ENCODE results near the gene RLF.

RLF gene

DNA sequence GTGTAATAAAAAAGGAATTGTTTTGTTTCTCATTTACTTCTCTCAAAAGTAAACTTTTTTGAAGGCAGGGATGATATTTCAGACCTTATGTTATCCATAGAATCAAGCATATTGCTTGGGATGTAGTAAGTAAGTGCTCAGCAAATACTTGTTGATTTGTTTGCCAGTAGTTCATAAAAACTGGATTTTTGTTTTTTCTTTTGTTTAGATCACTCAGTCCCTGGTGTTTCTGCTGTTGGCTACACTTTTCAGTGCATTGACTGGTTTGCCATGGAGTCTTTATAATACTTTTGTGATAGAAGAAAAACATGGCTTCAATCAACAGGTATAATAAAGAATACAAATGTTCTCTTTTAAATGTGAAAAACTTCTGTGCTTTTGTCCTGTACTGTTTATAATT is 107.0 kb downstream of the RLF start:
- TF ChIP-seq POLR2A (IDR thresholded peaks at IDR 0.05; ENCODE audit: low read depth, low read length) (no peak), POU2F2 (IDR thresholded peaks at IDR 0.05; ENCODE audit: low read depth, low read length) (no peak), TAF1 (IDR thresholded peaks at IDR 0.05; ENCODE audit: low read depth, low read length) (no peak), POLR2AphosphoS5 (IDR thresholded peaks at IDR 0.05; ENCODE audit: low read depth, low read length) (no peak), SPI1 (IDR thresholded peaks at IDR 0.05; ENCODE audit: low read depth, low read length) (no peak)
- DNase-seq (ENCODE audit: insufficient read length, low spot score) (no peak), FAIRE-seq (no peak)

DNA sequence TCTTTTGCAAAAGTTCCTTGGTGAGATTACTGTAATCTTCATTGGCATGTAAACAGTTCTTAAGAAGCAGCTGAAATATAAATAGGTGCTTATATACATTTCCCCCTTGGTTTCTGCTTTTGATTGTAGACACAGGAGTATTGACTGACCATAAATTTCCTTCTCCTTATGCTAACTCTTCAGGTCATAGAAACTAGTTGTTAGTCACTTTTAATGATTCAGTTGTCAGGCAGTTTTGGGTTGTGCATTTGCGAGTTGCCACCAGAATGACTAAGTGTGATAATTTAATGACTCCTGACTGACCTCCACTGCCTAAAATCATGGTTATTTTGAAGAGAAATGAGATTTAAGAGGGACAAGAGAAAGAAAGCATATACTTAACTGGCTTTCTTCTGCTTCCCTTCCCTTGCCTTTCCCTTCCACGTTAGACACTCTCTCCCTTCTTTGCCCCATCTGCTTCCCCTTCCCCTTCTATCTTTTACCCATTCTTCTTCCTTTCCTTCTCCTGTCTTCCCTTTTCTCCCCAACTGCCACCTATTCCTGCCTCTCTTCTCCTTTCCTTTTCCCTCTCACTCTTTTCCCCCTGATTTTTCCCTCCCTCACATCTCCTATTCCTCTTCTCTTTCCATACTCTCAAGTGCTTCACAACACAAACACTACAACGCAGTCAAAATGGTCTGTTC is 109.1 kb downstream of the RLF start:
- DNase-seq (ENCODE audit: insufficient read length, low spot score), result no peak
- peak; percentile 43 for FAIRE-seq
- TF ChIP-seq PAX5 (IDR thresholded peaks at IDR 0.05; ENCODE audit: insufficient read depth, low read length, severe bottlenecking) (no peak), TAF1 (IDR thresholded peaks at IDR 0.05; ENCODE audit: low read depth, low read length) (no peak), POLR2AphosphoS5 (IDR thresholded peaks at IDR 0.05; ENCODE audit: low read depth, low read length) (no peak), POU2F2 (IDR thresholded peaks at IDR 0.05; ENCODE audit: low read depth, low read length) (no peak)

DNA sequence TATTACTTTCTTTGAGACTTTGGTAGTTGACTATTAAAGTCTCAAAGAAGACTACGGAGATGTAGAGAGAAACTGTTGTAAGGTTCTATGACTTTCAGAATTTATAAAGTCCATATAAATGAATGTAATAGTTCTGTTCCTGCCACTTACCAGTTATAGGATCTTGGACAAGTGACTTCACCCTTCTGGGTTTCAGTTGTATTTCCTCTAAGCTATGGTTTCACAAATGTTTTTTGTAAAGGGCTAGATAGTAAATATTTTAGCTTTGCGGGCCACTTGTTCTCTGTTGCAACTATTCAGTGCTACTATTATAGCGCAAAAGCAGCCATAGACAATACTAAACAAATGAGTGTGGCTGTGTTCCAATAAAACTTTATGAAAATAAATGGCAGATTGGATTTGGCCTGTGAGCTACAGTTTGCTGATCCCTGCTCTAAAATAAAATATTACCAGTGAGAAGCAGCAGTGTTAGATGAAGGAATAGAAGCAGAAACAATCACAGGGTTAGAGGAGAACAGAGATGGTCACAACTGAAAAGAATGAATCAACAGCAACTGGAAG is 111.5 kb downstream of the RLF start:
- TF ChIP-seq SPI1 (IDR thresholded peaks at IDR 0.05; ENCODE audit: low read depth, low read length) (no peak), POLR2AphosphoS5 (IDR thresholded peaks at IDR 0.05; ENCODE audit: low read depth, low read length) (no peak), POLR2A (IDR thresholded peaks at IDR 0.05; ENCODE audit: low read depth, low read length) (no peak), PAX5 (IDR thresholded peaks at IDR 0.05; ENCODE audit: insufficient read depth, low read length, severe bottlenecking) (no peak), TAF1 (IDR thresholded peaks at IDR 0.05; ENCODE audit: low read depth, low read length) (no peak), POU2F2 (IDR thresholded peaks at IDR 0.05; ENCODE audit: low read depth, low read length) (no peak)
- DNase-seq (ENCODE audit: insufficient read length, low spot score) (no peak), FAIRE-seq (no peak)

DNA sequence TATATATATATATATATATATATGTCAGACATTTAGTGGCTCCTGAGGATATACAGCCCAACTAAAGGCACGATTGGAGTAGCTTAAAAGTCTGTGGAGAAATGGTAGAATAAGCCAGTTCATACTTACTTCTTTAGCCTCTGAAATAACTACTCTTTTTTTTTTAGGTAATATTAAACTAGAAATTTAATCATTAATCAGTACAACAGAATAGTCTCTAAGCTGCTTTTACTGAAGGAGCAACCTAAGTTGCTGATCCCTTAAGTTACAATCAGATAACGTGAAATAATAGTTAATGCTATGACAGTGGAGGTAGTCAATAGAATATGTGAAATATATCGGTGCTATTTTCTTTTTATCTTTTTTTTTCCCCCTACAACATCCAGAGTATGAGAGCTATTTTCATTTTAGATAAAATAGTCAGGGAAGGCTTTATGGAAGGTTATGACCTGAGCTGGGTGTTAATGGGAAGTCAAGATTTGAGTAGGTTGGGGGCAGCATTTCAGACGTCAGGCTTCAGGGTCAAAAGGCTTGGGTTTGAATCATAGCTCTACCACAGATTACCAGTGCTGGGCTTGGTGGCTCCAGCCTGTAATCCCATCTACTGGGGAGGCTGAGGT is 112.5 kb downstream of the RLF start:
- DNase-seq (ENCODE audit: insufficient read length, low spot score) (no peak), FAIRE-seq (no peak)
- TF ChIP-seq TAF1 (IDR thresholded peaks at IDR 0.05; ENCODE audit: low read depth, low read length), result no peak
- no peak for TF ChIP-seq POLR2A (IDR thresholded peaks at IDR 0.05; ENCODE audit: low read depth, low read length)
- no peak for TF ChIP-seq SPI1 (IDR thresholded peaks at IDR 0.05; ENCODE audit: low read depth, low read length)
- no peak for TF ChIP-seq POLR2AphosphoS5 (IDR thresholded peaks at IDR 0.05; ENCODE audit: low read depth, low read length)
- no peak for TF ChIP-seq PAX5 (IDR thresholded peaks at IDR 0.05; ENCODE audit: insufficient read depth, low read length, severe bottlenecking)
- TF ChIP-seq POU2F2 (IDR thresholded peaks at IDR 0.05; ENCODE audit: low read depth, low read length), result no peak

DNA sequence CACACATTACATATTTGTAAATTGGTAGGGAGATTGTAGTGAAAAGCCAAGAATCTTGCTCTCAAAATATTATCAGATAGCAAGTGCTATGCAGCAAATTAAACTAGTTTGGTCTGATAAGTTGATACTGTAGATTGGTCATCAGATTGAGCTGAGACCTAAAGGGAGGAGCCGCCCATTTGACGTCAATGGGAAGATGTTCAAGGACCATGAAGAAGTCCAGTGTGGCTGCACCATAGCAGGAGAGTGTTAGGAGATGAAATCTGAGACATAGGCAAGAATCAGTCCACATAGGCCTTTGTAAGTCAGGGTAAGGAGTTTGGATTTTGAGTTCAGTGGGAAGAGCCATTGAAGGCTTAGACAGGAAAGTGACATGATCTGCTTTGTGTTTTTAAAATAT is 113.1 kb downstream of the RLF start:
- no peak for TF ChIP-seq PAX5 (IDR thresholded peaks at IDR 0.05; ENCODE audit: insufficient read depth, low read length, severe bottlenecking)
- no peak for TF ChIP-seq POLR2A (IDR thresholded peaks at IDR 0.05; ENCODE audit: low read depth, low read length)
- no peak for TF ChIP-seq POLR2AphosphoS5 (IDR thresholded peaks at IDR 0.05; ENCODE audit: low read depth, low read length)
- TF ChIP-seq POU2F2 (IDR thresholded peaks at IDR 0.05; ENCODE audit: low read depth, low read length), result no peak
- TF ChIP-seq SPI1 (IDR thresholded peaks at IDR 0.05; ENCODE audit: low read depth, low read length), result no peak
- DNase-seq (ENCODE audit: insufficient read length, low spot score) (no peak), FAIRE-seq (no peak)

DNA sequence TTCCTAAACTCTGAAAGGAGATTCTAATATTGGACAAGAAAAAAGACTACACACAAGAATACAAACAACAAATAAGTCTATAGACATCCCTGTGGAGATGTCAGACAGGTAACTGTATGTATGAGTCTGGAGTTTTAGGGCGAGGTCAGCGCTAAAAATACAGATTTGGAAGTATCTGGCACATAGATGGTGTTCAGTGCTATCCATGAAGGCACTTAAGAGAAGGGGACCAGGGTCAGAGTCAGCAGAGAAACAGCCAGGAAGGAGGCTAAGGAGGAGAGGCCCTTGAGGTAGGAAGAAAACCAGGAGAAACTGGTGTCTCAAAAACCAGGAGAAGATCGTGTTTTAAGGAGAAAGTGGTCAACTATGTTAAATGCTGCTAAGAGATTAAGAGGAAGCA is 114.9 kb downstream of the RLF start:
- no peak for FAIRE-seq
- TF ChIP-seq POLR2A (IDR thresholded peaks at IDR 0.05; ENCODE audit: low read depth, low read length) (no peak), SPI1 (IDR thresholded peaks at IDR 0.05; ENCODE audit: low read depth, low read length) (no peak), POU2F2 (IDR thresholded peaks at IDR 0.05; ENCODE audit: low read depth, low read length) (no peak), TAF1 (IDR thresholded peaks at IDR 0.05; ENCODE audit: low read depth, low read length) (no peak), POLR2AphosphoS5 (IDR thresholded peaks at IDR 0.05; ENCODE audit: low read depth, low read length) (no peak), PAX5 (IDR thresholded peaks at IDR 0.05; ENCODE audit: insufficient read depth, low read length, severe bottlenecking) (no peak)
- no peak for DNase-seq (ENCODE audit: insufficient read length, low spot score)

DNA sequence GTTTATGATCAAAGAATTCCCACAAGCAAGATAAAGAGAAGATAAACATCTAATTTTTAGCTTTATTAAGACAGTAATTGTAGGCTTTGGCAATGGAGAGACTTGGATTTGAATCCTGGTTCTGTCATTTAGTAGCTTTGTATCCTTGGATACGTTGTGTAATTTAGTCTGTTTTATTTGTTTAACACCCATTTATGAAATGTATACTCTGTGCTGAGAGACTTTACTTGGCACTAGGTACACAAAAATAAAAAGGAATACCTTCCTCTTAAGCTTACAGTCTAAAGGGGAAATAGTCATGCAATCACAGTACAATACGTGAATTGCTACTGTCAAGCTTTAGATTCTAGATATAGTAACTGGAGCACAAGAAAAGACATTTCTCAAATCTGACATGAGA is 120.7 kb downstream of the RLF start:
- no peak for FAIRE-seq
- DNase-seq (ENCODE audit: insufficient read length, low spot score), result no peak
- TF ChIP-seq TAF1 (IDR thresholded peaks at IDR 0.05; ENCODE audit: low read depth, low read length) (no peak), SPI1 (IDR thresholded peaks at IDR 0.05; ENCODE audit: low read depth, low read length) (no peak), POLR2AphosphoS5 (IDR thresholded peaks at IDR 0.05; ENCODE audit: low read depth, low read length) (no peak), POLR2A (IDR thresholded peaks at IDR 0.05; ENCODE audit: low read depth, low read length) (no peak), PAX5 (IDR thresholded peaks at IDR 0.05; ENCODE audit: insufficient read depth, low read length, severe bottlenecking) (no peak), POU2F2 (IDR thresholded peaks at IDR 0.05; ENCODE audit: low read depth, low read length) (no peak)
